SK-N-MC (cell line): ENCODE measurements around the gene ZNF396.

Experiments
- EZH2 ChIP-seq: fragments of 200-600 bp; sonication (generic); IDR thresholded peaks from one replicate; pipeline ENCODE4 v1.6.1; 2017; ENCODE audit warnings: antibody characterized with exemption
- FOXP2 ChIP-seq: optimal IDR thresholded peaks from 2 replicates; pipeline ENCODE3; 2011; ENCODE audit warnings: mild to moderate bottlenecking, moderate library complexity; ENCODE audit not compliant: insufficient read depth; ENCODE audit errors: extremely low read length, control extremely low read depth
- POLR2AphosphoS5 ChIP-seq: IDR thresholded peaks from 2 replicates; pipeline ENCODE4 v1.6.1; 2012; ENCODE audit warnings: mild to moderate bottlenecking, low read depth, low read length, borderline replicate concordance

DNA sequence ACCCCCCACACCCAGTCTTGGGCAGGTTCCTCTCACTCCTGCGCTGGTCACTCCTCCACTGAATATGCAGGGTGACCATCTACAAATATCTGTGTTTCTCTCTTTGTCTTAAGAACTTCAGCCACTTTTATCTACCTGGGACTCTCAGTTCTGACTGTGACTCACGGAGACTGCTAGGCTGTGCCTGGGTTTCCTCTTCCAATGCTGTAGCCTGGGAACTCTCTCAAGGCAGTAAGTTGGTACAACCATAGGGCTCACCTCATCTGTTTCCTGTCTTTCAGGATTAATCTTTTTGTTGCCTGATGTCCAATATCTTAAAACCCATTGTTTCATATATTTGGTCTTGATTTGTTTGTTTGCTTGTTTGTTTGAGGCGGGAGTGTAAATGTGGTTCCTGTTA lies 47.2 kb upstream of the ZNF396 start:
- no peak for TF ChIP-seq POLR2AphosphoS5
- no peak for TF ChIP-seq EZH2
- no peak for TF ChIP-seq FOXP2
